Spinal cord (tissue), 10 donors: Measurements from ENCODE around the gene C10orf95. TPM values are rescaled to one million over a fixed set of nuclear protein-coding genes. Genes with fewer than 3 reads are reported as not detected.
"Not testable (repeated sequence)": the region's sequence is repeated elsewhere in the genome, so short reads cannot be mapped to it uniquely, and the experiment has no call there.

Source experiments
- DNase-seq, 6 donors: peaks; one replicate each; pipeline versions ENCODE4 v3.0.0 to v3.0.0-alpha.2; 2013 to 2015; ENCODE audit warnings: low spot score in 6 of 6, low read depth in 4 of 6
- H3K27ac ChIP-seq: one replicate; pipeline ENCODE4 v1.5.1; 2013; ENCODE audit warnings: low read depth, low read length, control low read depth
- H3K27me3 ChIP-seq: one replicate; pipeline ENCODE4 v1.6.1; 2013; ENCODE audit warnings: low read length; ENCODE audit not compliant: control insufficient read depth, insufficient read depth
- H3K36me3 ChIP-seq: one replicate; pipeline ENCODE4 v1.6.1; 2013; ENCODE audit warnings: low read length; ENCODE audit not compliant: control insufficient read depth, insufficient read depth
- H3K4me1 ChIP-seq: one replicate; pipeline ENCODE4 v1.6.1; 2013; ENCODE audit warnings: low read length; ENCODE audit not compliant: control insufficient read depth, insufficient read depth
- H3K4me3 ChIP-seq: one replicate; pipeline ENCODE4 v1.5.1; 2013; ENCODE audit warnings: low read depth, low read length, control low read depth
- H3K9me3 ChIP-seq: one replicate; pipeline ENCODE4 v1.6.1; 2013; ENCODE audit warnings: low read length; ENCODE audit not compliant: control insufficient read depth, insufficient read depth
- WGBS: methylation state at CpG from one replicate; pipeline ENCODE4 v1.1.5; 2013; ENCODE audit warnings: missing lambda C conversion rate; ENCODE audit not compliant: insufficient coverage; 5-methylcytosine and 5-hydroxymethylcytosine counted together
- long read RNA-seq, 4 donors: transcript quantifications; one replicate each; lab custom pipeline, GENCODE V29; 2026
- polyA plus RNA-seq, 2 donors: library from polyadenylated mRNA; unstranded; fragments of 120-200 nt; gene quantifications; one replicate each; pipeline ENCODE4 v1.2.1, GENCODE V29; 2013; ENCODE audit not compliant: insufficient read length in 2 of 2
- total RNA-seq, 2 donors: library from RNA; depleted of rRNA in 1 of 2; stranded (reverse); fragments of 120-200 nt in 1 of 2; fragments of >200 nt in 1 of 2; gene quantifications; one replicate each; pipeline versions ENCODE4 v1.2.3 to v1.2.4, GENCODE V29; 2013 to 2014
- donor health status: healthy.

C10orf95 gene
- total RNA-seq (under 1 TPM in 1 of 2 donors, not detected in 1; 0.28 TPM), polyA plus RNA-seq (1 to 10 TPM in 1 of 2 donors, under 1 TPM in 1; 0.95 to 1.7 TPM)
- long read RNA-seq, donor 1, partial matches to known transcripts, result 7 of 7 reads
- long read RNA-seq, donor 1, other reads (novel, unspliced or antisense), result 0 of 7 reads
- long read RNA-seq, donor 2, result 0 reads
- long read RNA-seq, donor 3, result 0 reads
- long read RNA-seq, donor 4, partial matches to known transcripts, result 8 of 28 reads
- long read RNA-seq, donor 4, other reads (novel, unspliced or antisense), result 19 of 28 reads

- H3K36me3 ChIP-seq, result peaks cover 14% of the 10 kb centered on the region
- H3K9me3 ChIP-seq, result no peaks in the 10 kb centered on the region
- peaks cover 19% of the 10 kb centered on the region for H3K4me1 ChIP-seq
- H3K27me3 ChIP-seq, result no peaks in the 10 kb centered on the region
- peak within 1 kb of the TSS; percentile 71 for H3K4me3 ChIP-seq
- peak within 1 kb of the TSS; percentile 2 for H3K27ac ChIP-seq
- peak in 1 of 6 donors; percentile 44 for DNase-seq
- WGBS, result 14% methylated on average over 22 of the region's 28 CpGs
Measured at GRCh38 chr10:102451105-102451969, at the start of gene C10orf95. C10orf95 (minus strand) TSS chr10:102451543; CDS start chr10:102451093, 450 bp downstream.

GRCh38 chr10:102500686-102501085 lies 49.3 kb upstream of the C10orf95 start:
- 95% methylated on average over 8 of the region's 13 CpGs for WGBS
- not testable (repeated sequence) for H3K9me3 ChIP-seq, H3K4me3 ChIP-seq, H3K36me3 ChIP-seq, H3K27me3 ChIP-seq, DNase-seq, H3K27ac ChIP-seq
- H3K4me1 ChIP-seq, result peaks cover 11% of the 10 kb centered on the region

- Histone ChIP-seq H3K4me3 (no peak overlapping the region), H3K9me3 (no peaks in the 10 kb centered on the region), H3K27ac (no peak overlapping the region), H3K27me3 (no peaks in the 10 kb centered on the region), H3K4me1 (peaks cover 6% of the 10 kb centered on the region), H3K36me3 (peaks cover 16% of the 10 kb centered on the region)
- no peak for DNase-seq
- WGBS, result no CpG with 5 or more reads among the region's 3 CpGs
Measured at GRCh38 chr10:102499356-102499755, 48.0 kb upstream of the C10orf95 start.

GRCh38 chr10:102497545-102497944 lies 46.2 kb upstream of the C10orf95 start:
- H3K4me1 ChIP-seq, result peaks cover 6% of the 10 kb centered on the region
- no peak for DNase-seq
- H3K36me3 ChIP-seq, result peaks cover 25% of the 10 kb centered on the region
- no peaks in the 10 kb centered on the region for H3K27me3 ChIP-seq
- H3K9me3 ChIP-seq, result no peaks in the 10 kb centered on the region
- no peak overlapping the region for H3K27ac ChIP-seq
- H3K4me3 ChIP-seq, result no peak overlapping the region
- 100% methylated on average over 1 of the region's 1 CpG for WGBS

- DNase-seq, result no peak
- H3K4me3 ChIP-seq, result no peak overlapping the region
- H3K27ac ChIP-seq, result no peak overlapping the region
- no peaks in the 10 kb centered on the region for H3K27me3 ChIP-seq
- H3K36me3 ChIP-seq, result peaks cover 35% of the 10 kb centered on the region
- WGBS, result 83% methylated on average over 2 of the region's 2 CpGs
- H3K9me3 ChIP-seq, result no peaks in the 10 kb centered on the region
- no peaks in the 10 kb centered on the region for H3K4me1 ChIP-seq
Measured at GRCh38 chr10:102493771-102494170, 42.4 kb upstream of the C10orf95 start.

- peak in 1 of 6 donors; percentile 39 for DNase-seq
- H3K4me3 ChIP-seq, result no peak overlapping the region
- no peaks in the 10 kb centered on the region for H3K9me3 ChIP-seq
- peaks cover 40% of the 10 kb centered on the region for H3K36me3 ChIP-seq
- H3K27ac ChIP-seq, result no peak overlapping the region
- H3K27me3 ChIP-seq, result no peaks in the 10 kb centered on the region
- WGBS, result 44% methylated on average over 1 of the region's 2 CpGs
- no peaks in the 10 kb centered on the region for H3K4me1 ChIP-seq
Measured at GRCh38 chr10:102492983-102493382, 41.6 kb upstream of the C10orf95 start.

- H3K36me3 ChIP-seq, result peaks cover 45% of the 10 kb centered on the region
- DNase-seq, result no peak
- H3K27ac ChIP-seq, result no peak overlapping the region
- no peaks in the 10 kb centered on the region for H3K9me3 ChIP-seq
- H3K4me1 ChIP-seq, result no peaks in the 10 kb centered on the region
- H3K27me3 ChIP-seq, result no peaks in the 10 kb centered on the region
- WGBS, result 90% methylated on average over 3 of the region's 7 CpGs
- H3K4me3 ChIP-seq, result no peak overlapping the region
Measured at GRCh38 chr10:102492344-102492939, 41.1 kb upstream of the C10orf95 start.

- Histone ChIP-seq H3K4me1 (no peaks in the 10 kb centered on the region), H3K9me3 (no peaks in the 10 kb centered on the region), H3K27me3 (no peaks in the 10 kb centered on the region), H3K36me3 (peaks cover 58% of the 10 kb centered on the region), H3K27ac (no peak overlapping the region), H3K4me3 (no peak overlapping the region)
- peak in 1 of 6 donors; percentile 71 for DNase-seq
- 93% methylated on average over 2 of the region's 4 CpGs for WGBS
Measured at GRCh38 chr10:102491136-102491535, 39.8 kb upstream of the C10orf95 start.

GRCh38 chr10:102485093-102485784 lies 33.9 kb upstream of the C10orf95 start:
- H3K27ac ChIP-seq, result no peak overlapping the region
- no peak for DNase-seq
- no peaks in the 10 kb centered on the region for H3K9me3 ChIP-seq
- peaks cover 94% of the 10 kb centered on the region for H3K36me3 ChIP-seq
- no peaks in the 10 kb centered on the region for H3K4me1 ChIP-seq
- no peak overlapping the region for H3K4me3 ChIP-seq
- H3K27me3 ChIP-seq, result no peaks in the 10 kb centered on the region
- WGBS, result 86% methylated on average over 17 of the region's 18 CpGs
